Suprapubic skin (tissue), 4 donors: ENCODE measurements around the gene GREM1.

Experiments used
- CTCF ChIP-seq, 2 donors: fragments of 200-600 bp in 1 of 2; fragments of 450-650 bp in 1 of 2; sonication (generic) in 1 of 2; IDR thresholded peaks; one replicate each; pipeline ENCODE4 v1.5.1; 2016 to 2019; ENCODE audit warnings: antibody characterized with exemption in 2 of 2, mild to moderate bottlenecking in 1 of 2, moderate library complexity in 1 of 2
- EP300 ChIP-seq: sonication (generic); formaldehyde crosslinking; IDR thresholded peaks from one replicate; pipeline ENCODE4 v1.6.1; 2017; ENCODE audit warnings: antibody characterized with exemption
- POLR2A ChIP-seq, 2 donors: fragments of 450-650 bp; IDR thresholded peaks; one replicate each; pipeline ENCODE4 v1.6.1; 2017; ENCODE audit warnings: antibody characterized with exemption in 2 of 2, mild to moderate bottlenecking in 2 of 2, moderate library complexity in 2 of 2
- POLR2AphosphoS5 ChIP-seq, 3 donors: sonication (generic); formaldehyde crosslinking; IDR thresholded peaks; one replicate each; pipeline ENCODE4 v1.6.1; 2017; ENCODE audit warnings: antibody characterized with exemption in 3 of 3

- TF ChIP-seq POLR2AphosphoS5 (IDR thresholded peaks at IDR 0.05) (no peak), CTCF (IDR thresholded peaks at IDR 0.05) (no peak), EP300 (no peak), POLR2A (IDR thresholded peaks at IDR 0.05) (no peak)
Measured at GRCh38 chr15:32676169-32676568, 41.6 kb upstream of the GREM1 start.
